Measurements from ENCODE around the gene AQP11. TPM values are rescaled to one million over a fixed set of nuclear protein-coding genes. Genes with fewer than 3 reads are reported as not detected.
A peak's percentile ranks its signal among the peaks of the same experiment; 100 is the strongest.
"Not testable (repeated sequence)": the region's sequence is repeated elsewhere in the genome, so short reads cannot be mapped to it uniquely, and the experiment has no call there.

AQP11 gene
- 1.1 TPM for polyA plus RNA-seq (2012; ENCODE audit: insufficient read depth, insufficient read length, low read depth)

- no peak for TF ChIP-seq CTCF (IDR thresholded peaks at IDR 0.05; ENCODE audit: low read depth, low read length)
- peak; percentile 92 for DNase-seq
- peak within 1 kb of the TSS; percentile 77 for H3K4me3 ChIP-seq (ENCODE audit: low read depth, low read length)
Measured at GRCh38 chr11:77589521-77590193, at the start of gene AQP11. AQP11 (plus strand) TSS chr11:77589953; CDS start chr11:77589993, 40 bp downstream.

GRCh38 chr11:77542296-77542695 lies 47.5 kb upstream of the AQP11 start:
- DNase-seq = no peak
- H3K4me3 ChIP-seq (ENCODE audit: low read depth, low read length) = no peak overlapping the region
- no peaks in the 10 kb centered on the region for H3K9me3 ChIP-seq
- no peaks in the 10 kb centered on the region for H3K27me3 ChIP-seq
- no peaks in the 10 kb centered on the region for H3K36me3 ChIP-seq
- TF ChIP-seq CTCF (IDR thresholded peaks at IDR 0.05; ENCODE audit: low read depth, low read length) = no peak
- H3K4me1 ChIP-seq = no peaks in the 10 kb centered on the region

More at GRCh38 chr11:77589521-77590193, at the start of gene AQP11:
- no peaks in the 10 kb centered on the region; the same call in 1 of the 2 replicates for H3K27me3 ChIP-seq
- no peaks in the 10 kb centered on the region for H3K9me3 ChIP-seq
- H3K36me3 ChIP-seq = no peaks in the 10 kb centered on the region
- H3K4me1 ChIP-seq = peaks cover 5% of the 10 kb centered on the region; the same call in 1 of the 2 replicates

- no peaks in the 10 kb centered on the region for H3K36me3 ChIP-seq
Measured at GRCh38 chr11:77547047-77547836, 42.5 kb upstream of the AQP11 start.

GRCh38 chr11:77547863-77548551 lies 41.7 kb upstream of the AQP11 start:
- DNase-seq = peak; percentile 59
- peak; percentile 76 for TF ChIP-seq CTCF (IDR thresholded peaks at IDR 0.05; ENCODE audit: low read depth, low read length)
- H3K4me1 ChIP-seq = no peaks in the 10 kb centered on the region
- H3K36me3 ChIP-seq = no peaks in the 10 kb centered on the region
- H3K4me3 ChIP-seq (ENCODE audit: low read depth, low read length) = no peak overlapping the region
- no peaks in the 10 kb centered on the region for H3K27me3 ChIP-seq
- H3K9me3 ChIP-seq = no peaks in the 10 kb centered on the region

More at GRCh38 chr11:77547047-77547836, 42.5 kb upstream of the AQP11 start:
- Histone ChIP-seq H3K9me3 (no peaks in the 10 kb centered on the region), H3K4me1 (no peaks in the 10 kb centered on the region), H3K4me3 (ENCODE audit: low read depth, low read length) (no peak overlapping the region), H3K27me3 (no peaks in the 10 kb centered on the region)
- no peak for DNase-seq
- no peak for TF ChIP-seq CTCF (IDR thresholded peaks at IDR 0.05; ENCODE audit: low read depth, low read length)

- no peaks in the 10 kb centered on the region for H3K27me3 ChIP-seq
- H3K4me3 ChIP-seq (ENCODE audit: low read depth, low read length) = no peak overlapping the region
- no peaks in the 10 kb centered on the region for H3K36me3 ChIP-seq
- no peaks in the 10 kb centered on the region for H3K9me3 ChIP-seq
- TF ChIP-seq CTCF (IDR thresholded peaks at IDR 0.05; ENCODE audit: low read depth, low read length) = no peak
- H3K4me1 ChIP-seq = no peaks in the 10 kb centered on the region
- DNase-seq = no peak
Measured at GRCh38 chr11:77548552-77549445, 41.0 kb upstream of the AQP11 start.

GRCh38 chr11:77551426-77551825 lies 38.3 kb upstream of the AQP11 start:
- H3K4me3 ChIP-seq (ENCODE audit: low read depth, low read length); H3K9me3 ChIP-seq; H3K36me3 ChIP-seq; H3K4me1 ChIP-seq; H3K27me3 ChIP-seq; DNase-seq: not testable (repeated sequence)

Data from BE2C (cell line).